ENCODE results near the gene GPR15LG. TPM values are rescaled to one million over a fixed set of nuclear protein-coding genes. Genes with fewer than 3 reads are reported as not detected.

The GPR15LG gene
- total RNA-seq, 1 experiment from 2014 or later = not detected

DNA sequence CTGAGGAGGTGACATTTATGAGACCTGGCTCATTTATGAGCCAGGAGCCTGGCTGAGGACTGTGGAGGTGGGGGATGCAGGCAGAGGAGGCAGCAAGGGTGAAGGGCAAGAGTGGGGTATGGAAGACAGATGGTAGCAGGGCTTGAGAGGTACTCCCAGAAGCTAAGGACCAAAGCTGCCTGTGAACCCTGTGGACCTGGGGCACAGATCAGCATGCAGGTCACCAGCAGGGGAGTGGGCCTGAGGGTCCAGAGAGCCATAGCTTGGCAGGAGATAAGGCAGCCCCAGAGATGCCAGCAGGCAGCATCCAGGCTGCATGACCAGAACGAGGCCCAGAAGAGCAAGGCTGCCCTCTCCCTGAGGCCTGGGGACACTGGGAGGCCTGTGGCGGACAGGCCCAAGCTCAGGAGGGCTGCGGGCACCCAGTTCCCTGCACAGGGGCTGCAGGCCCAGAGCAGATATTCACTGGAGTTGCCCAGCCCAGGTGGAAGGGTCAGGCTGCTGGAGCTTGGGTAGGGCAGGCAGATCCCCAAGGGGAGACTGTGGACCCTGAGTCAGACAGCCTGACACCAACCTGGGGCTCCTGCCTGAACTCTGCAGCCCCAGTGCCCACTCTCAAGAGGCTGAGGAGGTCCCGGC is 3.4 kb downstream of the GPR15LG start:
- no peaks in the 10 kb centered on the region for H3K9me3 ChIP-seq (ENCODE audit: low read length)
- ChIA-PET CTCF (no interaction called here), POLR2A (ENCODE audit: unreplicated experiment) (no interaction called here)
- TF ChIP-seq EZH2 (IDR thresholded peaks at IDR 0.05; ENCODE audit: low read length, unreplicated experiment) = no peak
- TF ChIP-seq, protein P1, sequence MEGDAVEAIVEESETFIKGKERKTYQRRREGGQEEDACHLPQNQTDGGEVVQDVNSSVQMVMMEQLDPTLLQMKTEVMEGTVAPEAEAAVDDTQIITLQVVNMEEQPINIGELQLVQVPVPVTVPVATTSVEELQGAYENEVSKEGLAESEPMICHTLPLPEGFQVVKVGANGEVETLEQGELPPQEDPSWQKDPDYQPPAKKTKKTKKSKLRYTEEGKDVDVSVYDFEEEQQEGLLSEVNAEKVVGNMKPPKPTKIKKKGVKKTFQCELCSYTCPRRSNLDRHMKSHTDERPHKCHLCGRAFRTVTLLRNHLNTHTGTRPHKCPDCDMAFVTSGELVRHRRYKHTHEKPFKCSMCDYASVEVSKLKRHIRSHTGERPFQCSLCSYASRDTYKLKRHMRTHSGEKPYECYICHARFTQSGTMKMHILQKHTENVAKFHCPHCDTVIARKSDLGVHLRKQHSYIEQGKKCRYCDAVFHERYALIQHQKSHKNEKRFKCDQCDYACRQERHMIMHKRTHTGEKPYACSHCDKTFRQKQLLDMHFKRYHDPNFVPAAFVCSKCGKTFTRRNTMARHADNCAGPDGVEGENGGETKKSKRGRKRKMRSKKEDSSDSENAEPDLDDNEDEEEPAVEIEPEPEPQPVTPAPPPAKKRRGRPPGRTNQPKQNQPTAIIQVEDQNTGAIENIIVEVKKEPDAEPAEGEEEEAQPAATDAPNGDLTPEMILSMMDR (conservative IDR thresholded peaks at IDR 0.05; ENCODE audit: low read depth, low read length) = no peak
- TF ChIP-seq EZH2phosphoT487 (IDR thresholded peaks at IDR 0.05; ENCODE audit: borderline replicate concordance, low read length) = no peak
- no peak overlapping the region for H3K9ac ChIP-seq (ENCODE audit: low read length)
- no peaks in the 10 kb centered on the region for H3K79me2 ChIP-seq (ENCODE audit: low read length)
- no peak overlapping the region for H2AFZ ChIP-seq (ENCODE audit: low read length)
- intact Hi-C loops (cut with micrococcal nuclease) = no loop called here
- H3K27me3 ChIP-seq (ENCODE audit: low read length) = 0 out of 2 replicates have a peak, but pooled peaks cover 8% of the 10 kb centered on the region
- no peaks in the 10 kb centered on the region for H3K4me1 ChIP-seq (ENCODE audit: insufficient read depth, low read length)
- H3F3A ChIP-seq (ENCODE audit: low read length, unreplicated experiment) = no peaks in the 10 kb centered on the region
- no peaks in the 10 kb centered on the region for H3K36me3 ChIP-seq (ENCODE audit: low read depth, low read length)
- no peaks in the 10 kb centered on the region for H3K9me2 ChIP-seq (replicated peaks; ENCODE audit: low read length)
- H3K4me2 ChIP-seq (ENCODE audit: low read length) = no peak overlapping the region
- no peak overlapping the region for H3K4me3 ChIP-seq (ENCODE audit: low read length)
- no peaks in the 10 kb centered on the region for H4K20me1 ChIP-seq (ENCODE audit: low read length)
- DNase-seq = no peak
- no TSS peak for BruUV-seq (replicated peaks)
- ATAC-seq = no peak
- H3K27ac ChIP-seq (ENCODE audit: low read length) = no peak overlapping the region

DNA sequence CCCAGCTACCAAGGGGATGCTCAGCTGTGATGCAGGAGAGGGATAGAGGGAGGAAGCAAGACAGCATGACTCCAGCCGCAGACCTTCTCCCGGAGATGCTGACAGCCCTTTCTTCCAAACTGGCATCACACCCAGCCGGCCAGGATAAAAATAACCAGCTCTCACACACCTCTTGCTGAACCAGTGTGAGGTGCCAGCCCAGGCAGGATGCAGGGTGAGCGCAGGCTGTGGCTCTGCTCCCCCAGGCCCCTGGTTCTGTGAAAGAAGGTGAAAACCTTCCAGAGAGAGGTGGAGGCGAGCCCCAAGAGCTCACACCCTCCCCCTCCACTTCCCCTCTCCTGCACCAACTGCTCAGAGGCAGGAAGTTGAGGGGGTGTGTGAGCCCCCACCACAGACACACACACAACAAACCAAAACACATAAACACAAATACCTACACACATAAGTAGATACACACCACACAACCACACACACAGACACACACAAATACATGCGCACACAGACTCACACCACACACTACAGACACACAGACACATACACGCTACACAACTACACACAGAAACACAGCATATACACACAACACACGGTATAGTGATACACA is 4.0 kb downstream of the GPR15LG start:
- intact Hi-C loops (cut with micrococcal nuclease) = no loop called here
- BruUV-seq (replicated peaks) = no TSS peak
- H2AFZ ChIP-seq (ENCODE audit: low read length) = no peak overlapping the region

More for the DNA sequence above, 4.0 kb downstream of the GPR15LG start:
- Histone ChIP-seq H3K79me2 (ENCODE audit: low read length) (no peaks in the 10 kb centered on the region), H3K36me3 (ENCODE audit: low read depth, low read length) (no peaks in the 10 kb centered on the region), H3K4me1 (ENCODE audit: insufficient read depth, low read length) (no peaks in the 10 kb centered on the region), H3K9me2 (replicated peaks; ENCODE audit: low read length) (no peaks in the 10 kb centered on the region), H3K27me3 (ENCODE audit: low read length) (0 out of 2 replicates have a peak, but pooled peaks cover 8% of the 10 kb centered on the region), H3F3A (ENCODE audit: low read length, unreplicated experiment) (no peaks in the 10 kb centered on the region), H3K27ac (ENCODE audit: low read length) (no peak overlapping the region), H3K4me3 (ENCODE audit: low read length) (no peak overlapping the region), H3K4me2 (ENCODE audit: low read length) (no peak overlapping the region), H3K9me3 (ENCODE audit: low read length) (no peaks in the 10 kb centered on the region), H4K20me1 (ENCODE audit: low read length) (no peaks in the 10 kb centered on the region), H3K9ac (ENCODE audit: low read length) (no peak overlapping the region)
- CTCF ChIA-PET = no interaction called here
- no peak for ATAC-seq
- TF ChIP-seq EZH2 (IDR thresholded peaks at IDR 0.05; ENCODE audit: low read length, unreplicated experiment) (no peak), EZH2phosphoT487 (IDR thresholded peaks at IDR 0.05; ENCODE audit: borderline replicate concordance, low read length) (no peak)
- TF ChIP-seq, protein P1 (conservative IDR thresholded peaks at IDR 0.05; ENCODE audit: low read depth, low read length) = no peak
- DNase-seq = no peak
- POLR2A ChIA-PET (ENCODE audit: unreplicated experiment) = no interaction called here
